ENCODE data around the gene FAM227B.
"Not testable (repeated sequence)": the region's sequence is repeated elsewhere in the genome, so short reads cannot be mapped to it uniquely, and the experiment has no call there.

FAM227B gene

DNA sequence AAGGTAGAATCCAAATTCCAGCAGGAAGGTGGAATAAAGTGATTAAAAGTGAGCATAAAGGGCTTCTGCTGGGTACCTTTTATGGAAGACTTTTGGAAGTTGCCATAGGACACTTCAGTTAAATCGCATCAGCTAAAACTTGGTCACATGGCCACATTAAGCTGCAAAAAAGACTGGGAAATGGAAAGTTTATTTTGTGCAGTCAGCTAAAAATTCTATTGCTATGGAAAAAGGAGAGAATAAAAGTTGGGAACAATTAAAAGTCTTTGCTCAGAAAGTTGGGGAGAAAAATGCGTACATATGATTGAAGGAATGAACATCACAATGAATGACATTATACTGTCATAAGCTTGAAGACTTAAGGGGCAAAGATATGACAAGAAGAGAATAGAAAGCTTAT lies 148.3 kb downstream of the FAM227B start:
- no peak overlapping the region for H3K4me3 ChIP-seq (ENCODE audit: low read depth, low read length)
- TF ChIP-seq, protein P1, sequence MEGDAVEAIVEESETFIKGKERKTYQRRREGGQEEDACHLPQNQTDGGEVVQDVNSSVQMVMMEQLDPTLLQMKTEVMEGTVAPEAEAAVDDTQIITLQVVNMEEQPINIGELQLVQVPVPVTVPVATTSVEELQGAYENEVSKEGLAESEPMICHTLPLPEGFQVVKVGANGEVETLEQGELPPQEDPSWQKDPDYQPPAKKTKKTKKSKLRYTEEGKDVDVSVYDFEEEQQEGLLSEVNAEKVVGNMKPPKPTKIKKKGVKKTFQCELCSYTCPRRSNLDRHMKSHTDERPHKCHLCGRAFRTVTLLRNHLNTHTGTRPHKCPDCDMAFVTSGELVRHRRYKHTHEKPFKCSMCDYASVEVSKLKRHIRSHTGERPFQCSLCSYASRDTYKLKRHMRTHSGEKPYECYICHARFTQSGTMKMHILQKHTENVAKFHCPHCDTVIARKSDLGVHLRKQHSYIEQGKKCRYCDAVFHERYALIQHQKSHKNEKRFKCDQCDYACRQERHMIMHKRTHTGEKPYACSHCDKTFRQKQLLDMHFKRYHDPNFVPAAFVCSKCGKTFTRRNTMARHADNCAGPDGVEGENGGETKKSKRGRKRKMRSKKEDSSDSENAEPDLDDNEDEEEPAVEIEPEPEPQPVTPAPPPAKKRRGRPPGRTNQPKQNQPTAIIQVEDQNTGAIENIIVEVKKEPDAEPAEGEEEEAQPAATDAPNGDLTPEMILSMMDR (IDR thresholded peaks at IDR 0.05; ENCODE audit: borderline replicate concordance, insufficient read depth, low read depth, low read length) = no peak

DNA sequence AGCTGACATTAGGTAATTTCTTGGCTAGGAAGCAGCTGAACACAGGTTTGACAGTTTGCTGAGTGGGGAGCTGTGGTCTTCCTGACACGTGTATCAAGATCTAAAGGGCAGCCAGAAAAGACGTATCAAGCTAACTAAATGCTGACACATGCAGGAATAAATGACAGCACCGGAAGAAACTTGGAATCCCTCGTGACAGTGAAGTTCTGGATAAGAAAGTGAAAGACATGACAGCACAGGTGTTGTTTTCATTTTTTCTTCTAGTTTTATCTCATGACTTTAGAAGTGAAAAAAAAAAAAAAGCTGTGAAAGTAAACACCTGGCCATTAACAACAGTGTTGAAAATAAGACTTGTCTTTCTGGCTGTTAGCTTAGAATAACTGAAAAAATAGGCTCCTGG lies 148.9 kb downstream of the FAM227B start:
- no peak overlapping the region for H3K4me3 ChIP-seq (ENCODE audit: low read depth, low read length)

DNA sequence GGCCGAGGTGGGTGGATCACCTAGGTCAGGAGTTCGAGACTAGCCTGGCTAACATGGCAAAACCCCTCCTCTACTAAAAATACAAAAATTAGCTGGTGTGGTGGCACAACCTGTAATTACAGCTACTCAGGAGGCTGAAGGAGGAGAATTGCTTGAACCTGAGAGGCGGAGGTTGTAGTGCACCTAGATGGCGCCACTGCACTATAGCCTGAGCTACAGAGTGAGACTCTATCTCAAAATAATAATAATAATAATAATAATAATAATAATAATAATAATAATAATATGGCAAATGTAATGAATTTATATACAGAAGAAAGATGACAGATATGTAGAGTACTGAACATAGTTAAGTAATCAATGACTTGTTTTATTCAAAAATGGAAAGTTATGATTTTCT lies 149.4 kb downstream of the FAM227B start:
- TF ChIP-seq, protein P1 (IDR thresholded peaks at IDR 0.05; ENCODE audit: borderline replicate concordance, insufficient read depth, low read depth, low read length) = peak; percentile 24; the same call in 1 of the 2 replicates

More for the DNA sequence above, 148.9 kb downstream of the FAM227B start:
- TF ChIP-seq, protein P1 (IDR thresholded peaks at IDR 0.05; ENCODE audit: borderline replicate concordance, insufficient read depth, low read depth, low read length) = no peak

DNA sequence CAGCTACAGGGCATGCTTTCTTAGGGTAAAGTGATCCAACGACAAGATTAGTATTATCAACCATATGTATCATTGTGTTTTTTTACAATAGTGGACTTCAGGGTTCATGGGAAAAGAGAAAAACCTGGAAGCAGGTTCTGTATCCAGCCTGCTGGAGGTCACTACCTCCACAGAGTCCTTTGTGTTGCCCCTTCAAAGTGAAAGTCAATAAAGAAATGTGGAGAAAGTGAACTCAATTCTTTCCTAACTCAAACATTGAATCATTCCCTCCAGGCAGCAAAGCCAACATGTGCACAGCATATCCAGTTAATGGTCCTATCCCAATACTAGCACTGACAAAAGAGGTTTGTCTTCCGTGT lies 152.2 kb downstream of the FAM227B start:
- TF ChIP-seq, protein P1 (IDR thresholded peaks at IDR 0.05; ENCODE audit: borderline replicate concordance, insufficient read depth, low read depth, low read length) = no peak
- H3K4me3 ChIP-seq (ENCODE audit: low read depth, low read length) = no peak overlapping the region

More for the DNA sequence above, 149.4 kb downstream of the FAM227B start:
- not testable (repeated sequence) for H3K4me3 ChIP-seq (ENCODE audit: low read depth, low read length)

DNA sequence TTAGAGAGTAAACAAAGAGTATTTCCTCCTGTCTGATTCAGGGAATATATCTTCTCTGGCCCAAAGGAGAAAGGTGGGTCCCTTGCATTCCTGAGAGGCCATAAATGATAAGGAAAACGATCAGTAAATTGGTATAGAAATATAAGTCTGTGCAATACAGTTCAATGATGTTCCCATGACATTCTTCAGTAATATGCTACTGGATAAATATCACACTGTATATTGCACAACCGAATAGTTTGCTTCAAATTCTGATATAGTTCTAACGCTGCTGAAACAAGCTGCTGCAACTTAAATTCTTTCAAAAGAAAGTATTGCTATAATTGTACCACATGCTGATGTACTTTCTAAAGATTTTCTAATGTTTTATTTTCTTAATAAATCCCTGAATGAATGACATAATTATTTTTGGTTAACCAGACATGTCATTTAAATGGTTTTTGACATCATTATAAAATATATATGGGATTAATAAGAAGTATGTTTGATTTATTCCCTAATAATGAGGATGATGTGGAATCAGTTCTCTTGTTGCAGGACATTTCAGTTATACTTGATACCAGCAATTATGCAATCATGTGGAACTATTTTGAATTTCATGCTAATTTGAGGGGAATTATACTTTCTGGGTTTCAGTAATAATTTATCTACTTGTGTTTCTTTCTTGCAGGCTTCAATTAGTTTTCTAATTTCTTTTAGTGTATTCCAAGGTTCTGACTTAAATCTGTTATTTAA lies 152.7 kb downstream of the FAM227B start:
- no peak overlapping the region for H3K4me3 ChIP-seq (ENCODE audit: low read depth, low read length)
- TF ChIP-seq, protein P1 (IDR thresholded peaks at IDR 0.05; ENCODE audit: borderline replicate concordance, insufficient read depth, low read depth, low read length) = no peak

DNA sequence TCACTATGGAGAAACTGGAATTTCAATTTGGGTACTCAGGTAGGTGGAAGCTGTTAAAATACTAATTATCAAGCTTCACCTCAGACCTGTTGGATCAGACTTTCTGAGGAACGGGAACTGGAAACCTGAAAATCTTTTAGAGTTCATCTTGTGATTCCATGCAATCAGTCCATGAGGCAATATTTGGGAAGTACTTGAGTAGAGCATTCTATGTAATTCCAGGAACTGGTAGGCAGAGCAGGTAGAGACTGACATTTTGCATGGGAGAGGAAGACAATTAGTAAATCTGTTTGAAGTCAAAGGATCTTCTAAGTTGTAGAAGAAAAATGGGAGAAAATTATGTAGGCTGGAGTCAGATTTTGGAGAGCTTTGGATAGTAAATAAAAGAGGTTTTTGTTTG lies 154.5 kb downstream of the FAM227B start:
- TF ChIP-seq, protein P1 (IDR thresholded peaks at IDR 0.05; ENCODE audit: borderline replicate concordance, insufficient read depth, low read depth, low read length) = no peak
- no peak overlapping the region for H3K4me3 ChIP-seq (ENCODE audit: low read depth, low read length)

DNA sequence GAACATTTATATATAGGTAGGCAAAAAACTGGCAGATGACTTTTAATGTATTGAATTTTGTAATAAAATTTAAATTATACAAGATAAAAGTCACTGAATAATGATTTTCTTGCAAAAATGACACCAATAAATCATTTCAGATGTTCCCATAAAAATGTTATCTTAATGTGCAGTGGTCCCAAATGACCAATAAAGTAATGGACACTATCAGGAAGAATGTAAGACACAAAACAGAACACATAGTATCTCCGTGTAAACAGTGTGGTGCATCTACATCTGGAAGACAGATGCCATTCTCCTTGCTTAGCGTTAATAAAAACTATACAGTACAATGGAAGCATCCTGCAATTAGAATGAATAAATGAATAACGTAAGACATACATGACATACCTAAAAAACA lies 156.1 kb downstream of the FAM227B start:
- TF ChIP-seq, protein P1 (IDR thresholded peaks at IDR 0.05; ENCODE audit: borderline replicate concordance, insufficient read depth, low read depth, low read length) = no peak
- H3K4me3 ChIP-seq (ENCODE audit: low read depth, low read length) = no peak overlapping the region
